GM19468 (cell line): Measurements from ENCODE around the gene MYH7.
"Not testable (repeated sequence)": the region's sequence is repeated elsewhere in the genome, so short reads cannot be mapped to it uniquely, and the experiment has no call there.

Experiments
- ATAC-seq: cut with Tn5 transposase; IDR thresholded peaks from one replicate; pipeline ENCODE4 v1.9.1; 2021; ENCODE audit warnings: mild to moderate bottlenecking, moderate library complexity, moderate number of reproducible peaks; ENCODE audit not compliant: unreplicated experiment; ENCODE audit errors: extremely low read depth

The MYH7 gene

DNA sequence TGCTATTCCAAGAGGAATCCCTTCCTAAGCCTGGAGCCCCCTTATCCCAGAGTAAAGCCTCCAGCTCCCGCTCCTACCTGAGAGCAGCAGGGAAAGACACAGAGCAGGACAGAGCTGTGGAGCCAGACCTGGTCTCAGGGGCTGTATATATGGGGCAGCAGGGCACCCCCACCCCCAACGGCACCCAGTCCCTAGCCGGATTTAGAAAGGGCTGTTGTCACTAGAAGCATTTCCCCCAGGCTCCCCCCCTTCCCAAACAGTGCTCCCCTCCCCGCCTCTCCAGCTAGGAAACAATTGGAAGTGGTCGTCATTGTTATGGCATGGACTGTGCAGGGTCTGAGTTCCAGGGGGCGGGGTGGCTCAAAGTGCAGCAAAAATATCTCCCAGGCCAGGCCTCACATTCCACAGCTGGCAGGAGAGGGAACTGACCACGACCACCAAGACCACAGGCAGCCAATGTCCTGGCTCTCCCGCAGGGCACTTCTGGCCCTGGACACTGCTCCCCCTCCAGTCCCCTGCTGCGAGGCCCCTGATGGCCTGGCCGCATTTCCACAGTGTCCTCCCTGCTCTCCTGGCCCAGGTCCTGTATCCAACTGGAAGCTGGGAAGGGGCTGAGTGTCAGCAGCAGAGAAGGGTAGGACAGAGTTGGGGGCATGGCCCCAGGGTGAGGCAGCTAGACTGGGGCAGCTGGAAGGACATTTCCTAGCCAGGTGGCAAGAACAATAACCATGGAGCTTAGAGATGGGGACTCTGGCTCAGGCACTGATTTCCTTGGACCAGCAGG, at the start of gene MYH7:
TSS of gene MYH7 (minus strand) at position 118 of the 784 bp plus-strand sequence. CDS start 1,928 bp downstream, outside the sequence.
- no peak for ATAC-seq

DNA sequence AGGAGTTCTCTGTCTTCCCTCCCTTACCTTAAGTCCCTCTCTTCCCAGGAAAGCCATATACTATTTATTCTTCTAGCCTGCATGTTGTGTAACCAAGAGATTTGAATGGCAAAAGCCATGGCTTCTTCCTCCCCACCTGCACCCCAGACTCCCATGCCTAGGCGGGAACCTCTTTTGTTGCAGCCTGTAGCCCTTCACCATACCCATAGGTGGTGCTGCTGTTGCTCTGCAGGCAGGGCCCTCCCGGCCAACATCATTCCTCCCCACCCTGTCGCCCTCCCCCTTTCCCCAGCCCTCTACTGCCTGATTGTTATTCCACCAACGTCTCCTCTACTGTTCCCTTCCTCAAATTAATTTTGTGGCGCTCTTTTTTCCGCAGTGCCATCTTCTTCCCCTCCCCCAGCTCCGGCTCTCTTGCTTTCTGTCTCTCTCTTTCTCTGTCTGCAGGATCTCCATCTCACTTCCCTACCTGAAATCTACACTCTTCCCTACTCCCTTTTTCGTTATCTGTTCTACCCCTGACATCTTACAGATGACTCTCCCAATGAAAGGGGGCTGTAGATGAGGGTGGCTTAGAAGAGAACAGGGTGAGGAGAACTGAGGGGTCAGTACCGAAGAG, 47.9 kb upstream of the MYH7 start:
- ATAC-seq, result no peak

DNA sequence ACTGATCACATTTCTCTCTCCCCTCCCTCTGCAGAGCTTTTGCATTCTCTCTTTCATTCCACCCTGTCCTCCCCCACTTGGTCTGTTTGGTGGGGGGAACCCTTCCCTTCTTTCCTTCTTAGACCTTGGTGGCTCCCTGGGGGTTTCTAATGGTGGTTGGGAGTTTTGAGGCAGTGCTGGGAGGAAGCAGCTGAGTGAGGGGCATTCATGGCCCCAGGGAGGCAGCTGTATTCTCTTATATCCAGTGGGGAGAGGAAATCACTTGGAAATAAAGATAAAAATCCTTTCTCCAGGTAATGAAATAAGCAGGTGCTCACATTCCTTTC, 47.3 kb upstream of the MYH7 start:
- ATAC-seq, result no peak

GRCh38 chr14:23481979-23482822, 46.7 kb upstream of the MYH7 start:
- ATAC-seq, result no peak

GRCh38 chr14:23481362-23481970, 46.0 kb upstream of the MYH7 start:
- ATAC-seq, result no peak

DNA sequence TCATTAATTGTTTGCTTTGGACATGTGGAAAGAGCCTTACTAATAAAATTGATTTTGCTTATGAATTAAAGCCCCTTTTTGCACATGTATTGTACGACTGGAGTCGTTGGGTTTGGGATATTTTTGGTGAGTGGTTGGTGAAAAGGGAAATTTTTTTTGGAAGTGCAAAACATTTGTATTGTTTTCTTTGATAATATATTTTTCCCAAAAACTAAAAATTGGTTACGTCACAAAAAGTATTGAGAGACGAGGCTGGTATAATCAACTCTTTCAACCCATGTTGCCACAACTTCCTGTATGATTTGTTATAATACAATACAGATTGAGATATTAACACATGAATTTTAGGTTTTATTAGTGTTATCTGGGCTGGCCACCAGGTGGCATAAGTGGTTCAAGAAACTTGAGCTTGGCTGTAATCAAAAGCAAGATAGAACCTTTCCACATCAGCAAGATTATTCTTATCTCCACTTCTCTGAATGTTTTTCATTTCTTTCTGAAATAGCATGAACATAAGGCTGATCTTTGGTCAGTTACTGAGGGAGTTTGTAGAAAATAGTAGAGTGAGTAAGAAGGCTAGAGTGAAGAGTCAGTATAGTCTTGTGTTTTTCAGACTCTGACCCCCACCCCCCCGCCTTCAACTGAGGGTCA, 42.8 kb upstream of the MYH7 start:
- ATAC-seq, result no peak

GRCh38 chr14:23470947-23471346, 35.5 kb upstream of the MYH7 start:
- no peak for ATAC-seq

- no peak for ATAC-seq
Measured at GRCh38 chr14:23469906-23470403, 34.5 kb upstream of the MYH7 start.

- ATAC-seq, result peak; percentile 91
Measured at GRCh38 chr14:23469127-23469905, 33.9 kb upstream of the MYH7 start, which contains the start of gene NGDN. TSS of gene NGDN (plus strand) at chr14:23469703. CDS start at chr14:23469716, 13 bp downstream.

DNA sequence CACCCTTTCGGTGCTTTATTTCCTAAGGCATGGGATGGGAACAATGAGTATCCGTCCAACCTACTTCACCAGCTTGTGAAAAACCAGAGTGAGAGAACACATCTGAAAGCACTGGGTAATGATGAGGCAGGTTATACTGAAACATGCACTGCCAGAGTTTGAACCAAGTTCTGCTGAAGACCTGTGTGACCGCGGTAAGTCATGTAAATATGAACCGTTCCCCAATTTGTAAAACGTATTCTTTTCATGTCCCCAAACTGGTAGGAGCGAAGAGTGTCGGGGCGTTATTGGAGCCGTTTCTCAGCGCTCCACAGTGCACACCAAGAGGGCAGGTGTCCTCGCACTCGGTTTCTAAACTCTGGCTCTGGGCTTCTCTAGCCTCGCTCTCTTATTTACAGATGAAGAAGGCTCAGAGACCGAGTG, 33.3 kb upstream of the MYH7 start:
- no peak for ATAC-seq

GRCh38 chr14:23465261-23465660, 29.8 kb upstream of the MYH7 start:
- no peak for ATAC-seq

- no peak for ATAC-seq
Measured at GRCh38 chr14:23464700-23465099, 29.2 kb upstream of the MYH7 start.

- no peak for ATAC-seq
Measured at GRCh38 chr14:23460960-23461359, 25.5 kb upstream of the MYH7 start.

DNA sequence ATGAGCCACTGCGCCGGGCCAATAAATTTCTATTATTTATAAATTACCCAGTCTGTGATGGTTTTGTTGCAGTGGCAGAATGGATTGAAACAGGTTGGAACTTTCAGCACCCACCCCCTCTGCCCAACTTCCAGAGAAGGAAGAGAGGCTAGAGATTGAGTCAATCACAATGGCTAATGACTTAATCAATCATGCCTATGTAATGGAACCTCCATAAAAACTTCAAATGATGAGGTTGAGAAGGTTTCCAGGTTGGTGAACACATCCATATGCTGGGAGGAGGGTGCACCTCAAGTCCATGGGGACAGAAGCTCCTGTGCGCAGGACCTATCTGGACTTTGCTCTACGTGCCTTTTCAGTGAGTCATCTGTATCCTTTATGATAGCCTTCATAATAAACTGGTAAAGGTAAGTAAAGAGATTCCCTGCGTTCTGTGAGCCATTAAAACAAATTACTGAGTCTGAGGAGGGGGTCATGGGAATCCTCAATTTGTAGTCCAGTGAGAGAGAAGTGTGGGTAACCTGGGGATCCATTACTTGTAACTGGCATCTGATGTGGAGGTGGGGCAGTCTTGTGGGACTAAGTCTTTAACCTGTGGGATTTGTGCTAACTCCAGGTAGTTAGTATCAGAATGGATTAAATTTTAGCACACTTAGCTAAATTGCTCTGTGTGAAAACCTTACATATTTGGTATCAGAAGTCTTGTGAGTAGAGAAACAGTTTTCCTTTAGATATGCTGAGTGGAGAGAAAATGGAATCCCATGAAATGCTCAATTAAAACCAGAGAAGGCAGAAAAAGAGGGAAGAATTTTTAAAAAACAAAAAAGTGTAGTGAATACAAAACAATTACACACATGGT, 22.4 kb upstream of the MYH7 start:
- ATAC-seq, result no peak

DNA sequence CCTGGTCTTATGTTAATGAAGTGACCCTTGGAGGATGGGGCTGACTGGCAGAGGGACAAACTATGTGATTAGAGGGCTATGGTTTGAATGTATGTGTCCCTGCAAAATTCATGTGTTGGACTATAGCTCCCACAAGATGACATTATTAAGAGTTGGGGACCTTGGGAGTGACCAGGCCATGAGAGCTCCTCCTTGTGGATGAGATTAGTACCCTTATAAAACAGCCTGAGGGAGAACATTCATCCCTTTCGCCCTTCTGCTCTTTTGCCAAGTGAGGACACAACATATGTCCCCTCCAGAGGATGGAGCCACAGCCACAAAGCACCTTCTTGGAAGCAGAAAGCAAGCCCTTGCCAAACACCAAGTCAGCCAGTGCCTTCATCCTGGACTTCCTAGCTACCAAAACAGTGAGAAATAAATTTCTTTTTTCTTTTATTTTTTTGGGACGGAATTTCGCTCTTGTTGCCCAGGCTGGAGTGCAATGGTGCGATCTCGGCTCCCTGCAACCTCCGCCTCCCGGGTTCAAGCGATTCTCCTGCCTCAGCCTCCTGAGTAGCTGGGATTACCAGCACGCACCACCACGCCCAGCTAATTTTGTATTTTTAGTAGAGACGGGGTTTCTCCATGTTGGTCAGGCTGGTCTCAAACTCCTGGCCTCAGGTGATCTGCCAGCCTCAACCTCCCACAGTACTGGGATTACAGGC, 21.6 kb upstream of the MYH7 start:
- ATAC-seq, result not testable (repeated sequence)

GRCh38 chr14:23454445-23454856, 19.0 kb upstream of the MYH7 start:
- no peak for ATAC-seq

- ATAC-seq, result no peak
Measured at GRCh38 chr14:23452237-23452636, 16.8 kb upstream of the MYH7 start.

GRCh38 chr14:23450379-23450778, 14.9 kb upstream of the MYH7 start:
- no peak for ATAC-seq
